Cerebellar cortex (tissue), 1 donor: ENCODE results near the gene GSTO1.

Experiments
- DNase-seq: peaks from one replicate; pipeline ENCODE4 v3.0.0-alpha.2; 2015; ENCODE audit warnings: low spot score

Gene GSTO1

GRCh38 chr10:104304927-104305326 lies 50.2 kb downstream of the GSTO1 start:
- DNase-seq: no peak

DNA sequence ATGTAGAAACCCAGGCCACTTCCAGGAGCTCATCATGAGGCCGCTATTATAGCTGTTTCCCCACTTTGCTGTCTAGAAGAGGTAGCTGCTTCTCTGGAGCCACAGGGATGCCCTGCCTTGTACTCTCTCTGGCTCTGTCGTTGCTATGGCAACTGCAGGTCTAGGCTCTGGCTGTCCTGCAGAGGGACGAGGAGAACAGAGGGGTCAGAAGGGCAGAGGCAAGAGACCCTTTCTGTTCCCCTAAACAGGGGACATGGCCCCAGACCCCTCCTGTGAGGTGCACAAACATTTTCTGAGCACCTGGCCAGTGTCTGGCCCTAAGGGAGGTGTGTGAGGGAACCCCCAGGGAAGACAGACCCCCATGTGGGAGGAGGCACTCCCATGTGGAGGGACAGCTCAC lies 52.2 kb downstream of the GSTO1 start:
- no peak for DNase-seq

DNA sequence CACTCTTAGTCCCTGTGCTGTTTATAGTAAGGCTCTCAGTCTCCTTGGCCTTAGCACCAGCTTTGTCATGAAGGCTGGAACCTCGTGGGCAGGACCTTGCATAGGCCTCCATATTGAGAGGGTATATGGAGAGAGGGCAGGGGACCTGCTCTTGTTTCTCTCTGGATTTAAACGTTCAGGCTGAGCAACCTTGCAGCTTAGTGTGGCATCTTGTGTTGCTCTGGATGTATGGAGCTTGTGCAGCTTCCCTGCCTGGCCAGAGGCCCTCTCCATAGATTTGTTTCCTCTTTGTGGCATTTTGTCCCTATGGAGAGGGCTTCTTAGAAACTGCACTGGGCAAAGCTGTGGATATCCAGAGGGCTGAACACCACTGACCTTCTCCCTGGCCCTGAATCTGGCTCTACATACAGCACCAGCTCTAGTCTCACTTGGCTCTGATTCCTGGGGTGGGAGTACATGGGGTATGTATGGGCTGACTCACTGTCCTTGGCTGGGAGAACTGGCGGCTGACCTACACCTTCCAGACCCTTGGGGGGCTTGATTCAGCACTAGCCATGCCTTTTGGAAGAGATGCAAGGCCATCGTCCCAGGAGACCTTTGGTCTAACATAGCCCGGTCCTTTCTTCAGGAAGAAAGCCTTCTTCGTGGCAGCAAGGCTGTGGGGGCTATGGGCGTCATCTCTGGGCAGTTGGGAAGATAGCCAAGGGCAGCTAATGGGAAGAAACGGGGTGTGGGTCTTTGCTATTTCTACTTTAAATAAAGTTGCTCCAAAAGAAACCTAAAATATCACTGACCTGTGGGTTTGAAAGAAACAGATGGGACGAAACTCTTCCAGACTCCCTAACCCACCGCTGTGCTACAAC lies 53.1 kb downstream of the GSTO1 start:
- no peak for DNase-seq

DNA sequence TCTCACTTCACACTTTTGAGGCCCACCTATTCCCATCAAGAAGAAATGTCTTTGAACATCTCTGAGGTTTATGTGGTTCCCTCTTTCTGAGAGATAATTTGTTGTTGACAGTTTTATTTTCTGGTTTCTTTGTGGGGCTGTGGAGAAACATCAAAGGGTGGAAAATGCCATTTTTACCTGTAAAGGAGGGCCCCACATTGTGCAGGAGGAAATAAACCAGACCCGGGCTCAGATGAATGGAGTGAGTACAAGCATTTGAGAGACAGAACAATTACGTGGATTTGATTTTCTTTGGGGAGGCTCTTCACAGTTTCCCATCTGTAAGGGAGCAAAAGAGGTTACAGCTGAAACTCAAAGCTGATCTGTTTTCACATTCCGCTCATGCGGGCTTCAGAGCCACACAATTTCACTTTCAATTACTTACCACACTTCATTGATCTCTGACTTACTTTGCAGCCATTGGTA lies 53.8 kb downstream of the GSTO1 start:
- no peak for DNase-seq

- DNase-seq: no peak
Observed at GRCh38 chr10:104309980-104310978, 55.6 kb downstream of the GSTO1 start.

GRCh38 chr10:104311184-104311720 lies 56.6 kb downstream of the GSTO1 start:
- DNase-seq: no peak

- no peak for DNase-seq
Observed at GRCh38 chr10:104314591-104315485, 60.1 kb downstream of the GSTO1 start.

- no peak for DNase-seq
Observed at GRCh38 chr10:104315486-104315921, 60.8 kb downstream of the GSTO1 start.

DNA sequence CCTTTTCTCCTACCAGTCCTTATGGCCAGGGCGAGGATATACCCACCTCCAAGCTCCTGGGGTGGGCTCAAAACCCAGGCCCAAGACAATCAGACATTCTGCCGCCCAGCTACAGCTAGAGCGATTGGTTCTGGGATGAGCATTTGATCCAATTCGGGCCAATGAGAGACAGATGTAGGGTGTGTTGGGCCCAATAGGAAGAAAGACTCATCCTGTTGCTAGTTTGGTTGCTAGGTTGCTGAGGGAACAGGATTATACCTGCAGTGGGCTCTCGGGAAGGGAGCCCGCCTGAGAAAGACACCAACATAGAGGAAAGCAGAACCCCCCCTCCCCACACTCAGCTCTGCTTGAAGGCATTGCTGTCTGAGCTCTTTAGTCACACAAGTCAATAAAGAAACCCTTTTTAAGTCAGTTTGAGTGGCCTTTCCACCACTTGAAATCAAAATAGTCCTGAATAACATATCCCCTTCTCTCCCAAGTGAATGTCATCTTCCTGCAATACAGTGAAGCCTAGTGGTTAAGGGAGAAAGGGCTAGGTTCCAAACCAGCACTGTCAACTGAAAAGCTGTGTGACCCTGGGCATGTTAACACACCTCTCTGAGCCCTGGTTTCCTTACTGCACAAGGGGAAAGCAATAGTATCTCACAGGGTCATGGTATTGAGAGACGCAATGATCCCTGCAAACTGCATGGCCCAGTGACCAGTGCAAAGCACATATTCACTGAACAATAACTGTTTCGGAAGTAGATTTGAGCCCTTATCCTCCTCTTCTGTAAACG lies 61.8 kb downstream of the GSTO1 start:
- no peak for DNase-seq
